Measurements from ENCODE around the gene NCKAP5. TPM values are rescaled to one million over a fixed set of nuclear protein-coding genes. Genes with fewer than 3 reads are reported as not detected.

NCKAP5 gene
- total RNA-seq, 2 donors from 2014 or later, result 2.0 to 7.1 TPM

DNA sequence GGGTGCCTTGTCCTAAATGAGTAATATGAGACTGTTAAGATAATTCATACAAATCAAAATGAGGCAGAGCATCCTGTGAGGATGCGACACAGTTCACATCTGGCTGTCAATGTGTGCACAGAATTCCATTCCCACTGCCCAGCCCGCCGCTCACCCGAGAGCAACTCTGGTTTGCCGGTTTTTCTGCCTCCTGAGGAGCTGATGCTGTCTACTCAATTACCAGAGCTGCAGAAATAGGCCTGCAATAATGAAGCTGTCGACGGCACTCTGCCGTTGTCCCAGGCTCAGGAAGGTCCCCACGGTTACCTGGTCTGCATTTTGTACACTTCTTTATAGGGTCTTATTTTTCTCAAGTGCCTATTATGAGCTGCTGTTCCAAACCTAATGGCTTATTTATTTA, 842.5 kb downstream of the NCKAP5 start:
- intact Hi-C loops (cut with DNase I), result no loop called here
- H3K9me3 ChIP-seq, result no peaks in the 10 kb centered on the region
- no peak overlapping the region for H3K4me3 ChIP-seq
- no peaks in the 10 kb centered on the region for H3K4me1 ChIP-seq (replicated peaks)
- DNase-seq (ENCODE audit: low spot score), result no peak
- no peaks in the 10 kb centered on the region for H3K36me3 ChIP-seq
- 43% methylated on average over 9 of the region's 9 CpGs for WGBS
- H3K27ac ChIP-seq, result no peak overlapping the region
- TF ChIP-seq POLR2AphosphoS5 (IDR thresholded peaks at IDR 0.05) (no peak), POLR2A (IDR thresholded peaks at IDR 0.05) (no peak)
- TF ChIP-seq, protein P1, sequence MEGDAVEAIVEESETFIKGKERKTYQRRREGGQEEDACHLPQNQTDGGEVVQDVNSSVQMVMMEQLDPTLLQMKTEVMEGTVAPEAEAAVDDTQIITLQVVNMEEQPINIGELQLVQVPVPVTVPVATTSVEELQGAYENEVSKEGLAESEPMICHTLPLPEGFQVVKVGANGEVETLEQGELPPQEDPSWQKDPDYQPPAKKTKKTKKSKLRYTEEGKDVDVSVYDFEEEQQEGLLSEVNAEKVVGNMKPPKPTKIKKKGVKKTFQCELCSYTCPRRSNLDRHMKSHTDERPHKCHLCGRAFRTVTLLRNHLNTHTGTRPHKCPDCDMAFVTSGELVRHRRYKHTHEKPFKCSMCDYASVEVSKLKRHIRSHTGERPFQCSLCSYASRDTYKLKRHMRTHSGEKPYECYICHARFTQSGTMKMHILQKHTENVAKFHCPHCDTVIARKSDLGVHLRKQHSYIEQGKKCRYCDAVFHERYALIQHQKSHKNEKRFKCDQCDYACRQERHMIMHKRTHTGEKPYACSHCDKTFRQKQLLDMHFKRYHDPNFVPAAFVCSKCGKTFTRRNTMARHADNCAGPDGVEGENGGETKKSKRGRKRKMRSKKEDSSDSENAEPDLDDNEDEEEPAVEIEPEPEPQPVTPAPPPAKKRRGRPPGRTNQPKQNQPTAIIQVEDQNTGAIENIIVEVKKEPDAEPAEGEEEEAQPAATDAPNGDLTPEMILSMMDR (IDR thresholded peaks at IDR 0.05), result no peak
- no peaks in the 10 kb centered on the region for H3K27me3 ChIP-seq (replicated peaks; ENCODE audit: insufficient read depth)

- Histone ChIP-seq H3K36me3 (no peaks in the 10 kb centered on the region), H3K9me3 (no peaks in the 10 kb centered on the region), H3K4me1 (replicated peaks) (no peaks in the 10 kb centered on the region), H3K4me3 (no peak overlapping the region), H3K27me3 (replicated peaks; ENCODE audit: insufficient read depth) (no peaks in the 10 kb centered on the region), H3K27ac (no peak overlapping the region)
- TF ChIP-seq POLR2A (IDR thresholded peaks at IDR 0.05) (no peak), POLR2AphosphoS5 (IDR thresholded peaks at IDR 0.05) (no peak)
- TF ChIP-seq, protein P1 (IDR thresholded peaks at IDR 0.05), result no peak
- intact Hi-C loops (cut with DNase I), result no loop called here
- WGBS, result 58% methylated on average over 1 of the region's 1 CpG
- DNase-seq (ENCODE audit: low spot score), result no peak
Observed at GRCh38 chr2:132725148-132725547, 843.1 kb downstream of the NCKAP5 start.

- Histone ChIP-seq H3K27ac (no peak overlapping the region), H3K4me1 (replicated peaks) (no peaks in the 10 kb centered on the region), H3K36me3 (no peaks in the 10 kb centered on the region), H3K27me3 (replicated peaks; ENCODE audit: insufficient read depth) (no peaks in the 10 kb centered on the region), H3K9me3 (no peaks in the 10 kb centered on the region), H3K4me3 (no peak overlapping the region)
- intact Hi-C loops (cut with DNase I), result no loop called here
- TF ChIP-seq POLR2AphosphoS5 (IDR thresholded peaks at IDR 0.05) (no peak), POLR2A (IDR thresholded peaks at IDR 0.05) (no peak)
- TF ChIP-seq, protein P1 (IDR thresholded peaks at IDR 0.05), result no peak
- WGBS, result 95% methylated on average over 2 of the region's 2 CpGs
- no peak for DNase-seq (ENCODE audit: low spot score)
Observed at GRCh38 chr2:132721938-132722337, 846.3 kb downstream of the NCKAP5 start.

- 96% methylated on average over 4 of the region's 4 CpGs for WGBS
- Histone ChIP-seq H3K9me3 (no peaks in the 10 kb centered on the region), H3K4me3 (no peak overlapping the region), H3K36me3 (no peaks in the 10 kb centered on the region), H3K27me3 (replicated peaks; ENCODE audit: insufficient read depth) (no peaks in the 10 kb centered on the region), H3K4me1 (replicated peaks) (no peaks in the 10 kb centered on the region), H3K27ac (no peak overlapping the region)
- TF ChIP-seq, protein P1 (IDR thresholded peaks at IDR 0.05), result no peak
- TF ChIP-seq POLR2AphosphoS5 (IDR thresholded peaks at IDR 0.05), result no peak
- no peak for TF ChIP-seq POLR2A (IDR thresholded peaks at IDR 0.05)
- DNase-seq (ENCODE audit: low spot score), result no peak
- intact Hi-C loops (cut with DNase I), result no loop called here
Observed at GRCh38 chr2:132720393-132720792, 847.9 kb downstream of the NCKAP5 start.

DNA sequence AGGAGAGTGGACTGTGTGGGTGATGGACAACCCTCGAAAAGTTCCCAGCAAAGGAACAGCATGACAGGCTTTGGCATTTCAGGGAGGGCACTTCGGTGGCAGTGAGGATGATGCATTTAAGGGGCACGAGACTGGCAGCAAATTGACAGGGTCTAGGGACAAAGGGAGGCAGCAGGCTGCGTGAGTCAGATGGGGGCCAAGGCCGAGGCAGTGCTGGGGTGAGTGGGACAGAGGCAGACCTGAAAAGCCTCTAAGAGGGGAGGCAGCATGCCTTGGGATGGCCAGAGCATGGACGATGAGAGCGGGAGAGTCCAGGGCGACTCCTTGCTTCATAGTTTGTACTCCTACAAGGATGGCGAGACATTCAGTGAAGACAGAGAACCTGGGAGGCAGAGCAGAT, 848.8 kb downstream of the NCKAP5 start:
- Histone ChIP-seq H3K36me3 (no peaks in the 10 kb centered on the region), H3K4me1 (replicated peaks) (no peaks in the 10 kb centered on the region), H3K27ac (no peak overlapping the region), H3K27me3 (replicated peaks; ENCODE audit: insufficient read depth) (no peaks in the 10 kb centered on the region), H3K4me3 (no peak overlapping the region), H3K9me3 (no peaks in the 10 kb centered on the region)
- TF ChIP-seq, protein P1 (IDR thresholded peaks at IDR 0.05), result no peak
- TF ChIP-seq POLR2AphosphoS5 (IDR thresholded peaks at IDR 0.05) (no peak), POLR2A (IDR thresholded peaks at IDR 0.05) (no peak)
- 90% methylated on average over 9 of the region's 9 CpGs for WGBS
- intact Hi-C loops (cut with DNase I), result no loop called here
- no peak for DNase-seq (ENCODE audit: low spot score)

Measured in prostate gland (tissue), 2 donors.